Activated T-cell treated with anti-CD3 and anti-CD28 coated beads for 48 hours (primary cell): Measurements from ENCODE around the gene INHBA.

Source experiments
- DNase-seq: peaks from one replicate; pipeline ENCODE4 v3.0.0-alpha.2; 2020; ENCODE audit warnings: low read depth

INHBA gene

DNA sequence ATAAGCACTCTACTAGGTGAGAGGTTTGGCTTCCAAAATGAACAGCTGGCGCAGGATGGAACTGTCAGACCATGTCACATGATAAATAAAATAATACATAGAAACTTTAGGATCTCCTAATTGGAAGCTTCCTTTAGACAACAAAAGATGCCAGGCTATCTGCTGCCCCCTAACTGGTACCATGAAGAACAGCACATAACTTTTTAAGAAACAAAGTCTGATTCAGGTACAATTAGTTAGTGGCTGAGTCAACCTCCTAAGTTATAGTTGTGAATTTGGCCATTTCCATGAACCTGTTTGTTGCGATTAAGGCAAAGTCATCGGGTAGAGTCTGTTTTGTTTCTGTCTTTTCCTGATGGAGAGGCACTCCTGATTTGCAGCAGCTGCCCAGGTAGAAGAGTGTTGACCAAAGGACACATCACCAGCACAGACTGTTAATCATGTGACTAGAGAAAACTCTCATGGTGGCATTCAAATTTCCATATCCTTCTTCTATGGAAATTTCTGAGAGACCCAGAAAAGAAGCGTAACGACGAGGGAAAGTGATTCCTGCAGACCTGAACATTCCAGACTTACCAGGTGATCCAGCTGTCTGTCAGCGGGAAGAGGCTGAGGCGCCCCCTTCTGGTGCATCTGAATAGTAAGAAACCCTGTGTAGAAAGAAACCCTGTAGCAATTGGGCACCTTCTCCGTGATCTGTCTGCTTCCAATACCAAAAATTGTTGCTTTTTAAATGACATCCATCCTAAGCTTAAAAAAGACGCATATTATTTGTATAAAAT is 8.6 kb upstream of the INHBA start:
- no peak for DNase-seq

DNA sequence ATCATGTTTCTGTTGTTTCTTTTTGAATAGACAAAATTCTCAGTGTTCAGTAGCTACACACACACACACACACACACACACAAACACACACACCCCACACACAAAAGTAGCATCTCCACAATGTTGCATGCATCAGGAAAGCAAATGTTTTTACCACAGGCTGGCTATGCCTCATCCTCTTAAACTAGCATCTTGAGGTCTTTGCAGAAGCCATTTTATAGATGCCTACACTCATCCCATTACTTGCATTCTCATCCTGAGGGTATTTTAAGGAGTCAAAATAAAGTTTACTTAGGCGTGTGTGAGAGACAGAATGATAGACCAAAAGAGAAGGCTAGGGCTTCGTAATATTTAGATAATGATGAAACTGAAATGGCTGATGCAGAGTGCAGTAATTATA is 7.9 kb upstream of the INHBA start:
- DNase-seq = no peak

- DNase-seq = no peak
Measured at GRCh38 chr7:41709621-41710020, 6.7 kb upstream of the INHBA start.

GRCh38 chr7:41708581-41709358 is 5.9 kb upstream of the INHBA start:
- no peak for DNase-seq

- no peak for DNase-seq
Measured at GRCh38 chr7:41706228-41706930, 3.5 kb upstream of the INHBA start.

GRCh38 chr7:41705109-41705901 is 2.4 kb upstream of the INHBA start:
- DNase-seq = peak; percentile 46

GRCh38 chr7:41701068-41701941 is 1.6 kb downstream of the INHBA start:
- DNase-seq = no peak

GRCh38 chr7:41700044-41700471 is 2.8 kb downstream of the INHBA start:
- DNase-seq = no peak

- DNase-seq = no peak
Measured at GRCh38 chr7:41699516-41699915, 3.4 kb downstream of the INHBA start.

DNA sequence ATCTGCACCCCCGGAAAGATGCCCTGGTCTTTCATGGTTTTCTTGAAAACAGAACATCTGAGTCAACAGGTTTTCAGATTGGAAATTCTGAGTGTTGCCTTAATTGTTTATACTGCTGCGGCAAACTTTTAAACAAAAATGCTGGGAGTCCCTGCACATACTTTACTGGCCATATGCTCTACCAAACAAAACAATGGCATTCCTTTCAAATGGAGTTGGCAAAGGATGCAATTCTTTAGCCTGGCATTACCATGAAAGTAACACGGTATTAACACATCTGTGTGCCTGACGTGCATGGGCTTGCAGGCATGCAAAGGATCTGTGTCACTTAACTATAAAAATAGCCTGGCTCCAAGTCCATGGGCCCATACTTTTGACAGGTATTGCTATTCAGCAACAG is 4.2 kb downstream of the INHBA start:
- DNase-seq = no peak

- DNase-seq = no peak
Measured at GRCh38 chr7:41698114-41698513, 4.8 kb downstream of the INHBA start.

DNA sequence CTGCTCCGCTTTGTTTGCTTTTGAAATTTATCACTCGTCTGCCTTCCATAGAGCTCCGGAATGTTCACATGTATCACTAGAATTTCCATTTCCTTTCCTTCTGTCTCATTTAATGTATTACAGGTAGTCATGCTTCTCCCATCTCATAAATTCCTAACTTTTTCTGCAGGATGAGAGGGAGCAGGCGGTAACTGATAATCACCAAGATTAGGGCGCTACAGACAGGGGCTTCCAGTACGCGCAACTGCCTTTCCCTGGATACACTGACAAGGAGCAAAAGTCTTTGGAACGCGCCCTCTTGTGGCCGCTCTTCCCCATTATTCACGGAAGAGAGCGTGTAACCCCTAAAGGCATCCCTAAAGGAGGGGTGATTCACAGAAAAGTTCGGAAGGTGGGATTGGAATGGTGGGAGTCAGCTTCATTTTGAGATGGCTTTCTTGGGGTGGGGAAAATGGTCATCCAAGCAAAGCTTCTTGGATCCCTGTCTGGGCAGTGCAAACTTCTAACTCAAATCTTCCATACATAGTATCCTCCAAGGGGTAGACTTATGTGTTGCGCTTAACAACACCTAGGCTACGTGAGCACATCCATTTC is 6.5 kb downstream of the INHBA start:
- DNase-seq = peak; percentile 5

- no peak for DNase-seq
Measured at GRCh38 chr7:41695661-41696322, 7.1 kb downstream of the INHBA start.

GRCh38 chr7:41694495-41694894 is 8.4 kb downstream of the INHBA start:
- no peak for DNase-seq

- no peak for DNase-seq
Measured at GRCh38 chr7:41693150-41693997, 9.5 kb downstream of the INHBA start.

DNA sequence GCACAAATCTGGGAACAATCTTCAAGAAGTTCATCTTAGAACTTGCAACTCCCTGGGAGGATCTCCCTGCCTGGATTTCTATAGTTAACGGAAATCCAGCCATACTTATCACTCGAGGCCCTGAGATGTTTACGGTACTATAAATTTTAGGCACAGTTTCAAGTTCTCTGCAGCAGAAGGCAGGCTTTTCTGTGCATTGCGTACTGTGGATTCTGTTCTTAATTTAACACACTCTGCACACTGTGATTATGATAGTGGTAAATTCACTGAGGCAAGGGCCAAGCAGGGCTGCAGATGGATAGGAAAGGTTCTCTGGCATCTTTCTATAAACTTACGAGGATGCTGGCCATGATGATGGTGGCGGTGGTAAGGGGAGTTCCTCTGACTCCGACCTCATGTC is 10.6 kb downstream of the INHBA start:
- no peak for DNase-seq

- DNase-seq = no peak
Measured at GRCh38 chr7:41691286-41692190, 11.4 kb downstream of the INHBA start.

DNA sequence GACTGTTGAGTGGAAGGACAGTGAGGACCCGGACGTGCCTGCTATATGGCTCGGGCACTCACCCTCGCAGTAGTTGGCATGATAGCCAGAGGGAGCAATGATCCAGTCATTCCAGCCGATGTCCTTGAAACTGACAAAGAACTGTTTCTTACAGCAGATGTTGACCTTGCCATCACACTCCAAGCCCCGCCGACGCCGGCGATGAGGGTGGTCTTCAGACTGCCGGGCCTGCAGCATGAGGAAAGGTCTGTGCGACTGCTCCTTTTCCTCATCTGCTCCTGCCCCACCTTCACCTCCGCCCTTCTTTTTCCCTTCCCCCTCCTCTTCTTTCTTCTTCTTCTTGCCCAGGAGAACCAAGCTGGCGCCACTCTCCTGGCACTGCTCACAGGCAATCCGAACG is 13.1 kb downstream of the INHBA start:
- no peak for DNase-seq
